Measurements from ENCODE around the gene RNF144A. TPM values are rescaled to one million over a fixed set of nuclear protein-coding genes. Genes with fewer than 3 reads are reported as not detected.

RNF144A gene
- total and polyA plus RNA-seq, 10 of the 15 experiments (the other 5 are each of a cell fraction or from before 2014, with no cell fraction given) = 0.02 to 12.1 (median 0.48) TPM; not detected in 1

DNA sequence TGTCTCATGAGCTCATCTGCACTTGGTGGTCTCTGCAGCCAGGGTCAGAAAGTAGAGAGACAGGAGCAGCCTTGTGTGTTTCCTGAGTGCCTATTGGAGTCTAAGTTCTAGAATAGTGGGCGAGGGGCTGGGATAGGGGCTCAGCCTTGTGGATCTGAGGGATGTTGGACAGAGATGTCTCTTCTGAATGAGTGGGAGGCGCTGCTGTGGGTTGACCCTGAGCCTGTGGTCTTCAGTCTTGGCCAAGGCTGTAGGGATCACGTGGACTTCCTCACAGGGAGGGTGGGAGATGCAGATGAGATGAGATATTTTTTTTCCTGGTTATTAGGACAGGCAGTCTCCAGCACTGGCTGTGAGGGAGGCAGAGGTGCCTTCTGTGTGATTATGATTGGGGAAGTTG, 61.8 kb downstream of the RNF144A start:
- no peak for FAIRE-seq
- RAD21 ChIA-PET (ENCODE audit: unreplicated experiment) = no interaction called here

More for the DNA sequence above, 61.8 kb downstream of the RNF144A start:
- Histone ChIP-seq H3K4me1 (ENCODE audit: control insufficient read depth, insufficient read depth, low read length) (no peaks in the 10 kb centered on the region), H4K20me1 (ENCODE audit: control insufficient read depth, insufficient read depth) (no peaks in the 10 kb centered on the region), H3K79me2 (ENCODE audit: control insufficient read depth, insufficient read depth, low read length) (no peaks in the 10 kb centered on the region), H3K4me2 (ENCODE audit: control insufficient read depth, insufficient read depth) (no peak overlapping the region), H2AFZ (ENCODE audit: control insufficient read depth, low read depth, low read length) (no peak overlapping the region), H3K9ac (ENCODE audit: control insufficient read depth, insufficient read depth, low read length) (no peak overlapping the region), H3K27me3 (replicated peaks in 1 of 2; ENCODE audit: control insufficient read depth in 2 of 2, insufficient read depth in 2 of 2, low read length in 1 of 2) (no peaks in the 10 kb centered on the region), H3K27ac (ENCODE audit: control insufficient read depth, insufficient read depth) (no peak overlapping the region), H3K36me3 (ENCODE audit: control insufficient read depth in 2 of 2, insufficient read depth in 2 of 2, low read length in 1 of 2) (no peaks in the 10 kb centered on the region), H3K4me3 (no peak overlapping the region), H3K9me3 (replicated peaks; ENCODE audit: control insufficient read depth, insufficient read depth, low read length) (peaks cover 3% of the 10 kb centered on the region; the same call in 1 of the 3 replicates)
- BruUV-seq (replicated peaks) = no TSS peak
- no peak for DNase-seq (ENCODE audit: low read depth, low spot score)
- intact Hi-C loops (cut with micrococcal nuclease; ENCODE audit: unreplicated experiment) = no loop called here
- ChIA-PET SMC1A (ENCODE audit: uncharacterized antibody, unreplicated experiment) (no interaction called here), POLR2A (interaction anchor here (0.7 kb wide), 1 partner anchor 10 kb away, joined by 4 read pairs; no protein-coding TSS in a partner anchor), CTCF (no interaction called here)
- in situ Hi-C loops (cut with MboI) = no loop called here
- ATAC-seq = no peak
- WGBS (ENCODE audit: insufficient coverage, insufficient replicate concordance, low lambda C conversion rate, missing lambda C conversion rate) = 3% methylated on average over 3 of the region's 3 CpGs
- TF ChIP-seq ZBED1 (IDR thresholded peaks at IDR 0.05; ENCODE audit: borderline replicate concordance) (no peak), ESRRA (IDR thresholded peaks at IDR 0.05; ENCODE audit: low read length) (no peak), FOXK2 (IDR thresholded peaks at IDR 0.05) (no peak), BMI1 (IDR thresholded peaks at IDR 0.05; ENCODE audit: borderline replicate concordance) (no peak), PAX8 (IDR thresholded peaks at IDR 0.05) (no peak), NBN (IDR thresholded peaks at IDR 0.05) (no peak), ZNF24 (IDR thresholded peaks at IDR 0.05) (no peak), FOXM1 (IDR thresholded peaks at IDR 0.05; ENCODE audit: low read depth, low read length) (no peak), RB1 (IDR thresholded peaks at IDR 0.05; ENCODE audit: borderline replicate concordance) (no peak), MYC (IDR thresholded peaks at IDR 0.05; ENCODE audit: insufficient read depth, insufficient read length, insufficient replicate concordance, low read length, severe bottlenecking) (no peak), TARDBP (IDR thresholded peaks at IDR 0.05; ENCODE audit: borderline replicate concordance) (no peak), IRF4 (IDR thresholded peaks at IDR 0.05; ENCODE audit: low read depth, low read length) (no peak)
- TF ChIP-seq, protein P1, sequence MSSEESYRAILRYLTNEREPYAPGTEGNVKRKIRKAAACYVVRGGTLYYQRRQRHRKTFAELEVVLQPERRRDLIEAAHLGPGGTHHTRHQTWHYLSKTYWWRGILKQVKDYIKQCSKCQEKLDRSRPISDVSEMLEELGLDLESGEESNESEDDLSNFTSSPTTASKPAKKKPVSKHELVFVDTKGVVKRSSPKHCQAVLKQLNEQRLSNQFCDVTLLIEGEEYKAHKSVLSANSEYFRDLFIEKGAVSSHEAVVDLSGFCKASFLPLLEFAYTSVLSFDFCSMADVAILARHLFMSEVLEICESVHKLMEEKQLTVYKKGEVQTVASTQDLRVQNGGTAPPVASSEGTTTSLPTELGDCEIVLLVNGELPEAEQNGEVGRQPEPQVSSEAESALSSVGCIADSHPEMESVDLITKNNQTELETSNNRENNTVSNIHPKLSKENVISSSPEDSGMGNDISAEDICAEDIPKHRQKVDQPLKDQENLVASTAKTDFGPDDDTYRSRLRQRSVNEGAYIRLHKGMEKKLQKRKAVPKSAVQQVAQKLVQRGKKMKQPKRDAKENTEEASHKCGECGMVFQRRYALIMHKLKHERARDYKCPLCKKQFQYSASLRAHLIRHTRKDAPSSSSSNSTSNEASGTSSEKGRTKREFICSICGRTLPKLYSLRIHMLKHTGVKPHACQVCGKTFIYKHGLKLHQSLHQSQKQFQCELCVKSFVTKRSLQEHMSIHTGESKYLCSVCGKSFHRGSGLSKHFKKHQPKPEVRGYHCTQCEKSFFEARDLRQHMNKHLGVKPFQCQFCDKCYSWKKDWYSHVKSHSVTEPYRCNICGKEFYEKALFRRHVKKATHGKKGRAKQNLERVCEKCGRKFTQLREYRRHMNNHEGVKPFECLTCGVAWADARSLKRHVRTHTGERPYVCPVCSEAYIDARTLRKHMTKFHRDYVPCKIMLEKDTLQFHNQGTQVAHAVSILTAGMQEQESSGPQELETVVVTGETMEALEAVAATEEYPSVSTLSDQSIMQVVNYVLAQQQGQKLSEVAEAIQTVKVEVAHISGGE (CRISPR knock-in tag; IDR thresholded peaks at IDR 0.05) = no peak
- TF ChIP-seq, protein P2, sequence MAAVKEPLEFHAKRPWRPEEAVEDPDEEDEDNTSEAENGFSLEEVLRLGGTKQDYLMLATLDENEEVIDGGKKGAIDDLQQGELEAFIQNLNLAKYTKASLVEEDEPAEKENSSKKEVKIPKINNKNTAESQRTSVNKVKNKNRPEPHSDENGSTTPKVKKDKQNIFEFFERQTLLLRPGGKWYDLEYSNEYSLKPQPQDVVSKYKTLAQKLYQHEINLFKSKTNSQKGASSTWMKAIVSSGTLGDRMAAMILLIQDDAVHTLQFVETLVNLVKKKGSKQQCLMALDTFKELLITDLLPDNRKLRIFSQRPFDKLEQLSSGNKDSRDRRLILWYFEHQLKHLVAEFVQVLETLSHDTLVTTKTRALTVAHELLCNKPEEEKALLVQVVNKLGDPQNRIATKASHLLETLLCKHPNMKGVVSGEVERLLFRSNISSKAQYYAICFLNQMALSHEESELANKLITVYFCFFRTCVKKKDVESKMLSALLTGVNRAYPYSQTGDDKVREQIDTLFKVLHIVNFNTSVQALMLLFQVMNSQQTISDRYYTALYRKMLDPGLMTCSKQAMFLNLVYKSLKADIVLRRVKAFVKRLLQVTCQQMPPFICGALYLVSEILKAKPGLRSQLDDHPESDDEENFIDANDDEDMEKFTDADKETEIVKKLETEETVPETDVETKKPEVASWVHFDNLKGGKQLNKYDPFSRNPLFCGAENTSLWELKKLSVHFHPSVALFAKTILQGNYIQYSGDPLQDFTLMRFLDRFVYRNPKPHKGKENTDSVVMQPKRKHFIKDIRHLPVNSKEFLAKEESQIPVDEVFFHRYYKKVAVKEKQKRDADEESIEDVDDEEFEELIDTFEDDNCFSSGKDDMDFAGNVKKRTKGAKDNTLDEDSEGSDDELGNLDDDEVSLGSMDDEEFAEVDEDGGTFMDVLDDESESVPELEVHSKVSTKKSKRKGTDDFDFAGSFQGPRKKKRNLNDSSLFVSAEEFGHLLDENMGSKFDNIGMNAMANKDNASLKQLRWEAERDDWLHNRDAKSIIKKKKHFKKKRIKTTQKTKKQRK (IDR thresholded peaks at IDR 0.05; ENCODE audit: low read depth, low read length) = no peak
- TF ChIP-seq, protein P3, sequence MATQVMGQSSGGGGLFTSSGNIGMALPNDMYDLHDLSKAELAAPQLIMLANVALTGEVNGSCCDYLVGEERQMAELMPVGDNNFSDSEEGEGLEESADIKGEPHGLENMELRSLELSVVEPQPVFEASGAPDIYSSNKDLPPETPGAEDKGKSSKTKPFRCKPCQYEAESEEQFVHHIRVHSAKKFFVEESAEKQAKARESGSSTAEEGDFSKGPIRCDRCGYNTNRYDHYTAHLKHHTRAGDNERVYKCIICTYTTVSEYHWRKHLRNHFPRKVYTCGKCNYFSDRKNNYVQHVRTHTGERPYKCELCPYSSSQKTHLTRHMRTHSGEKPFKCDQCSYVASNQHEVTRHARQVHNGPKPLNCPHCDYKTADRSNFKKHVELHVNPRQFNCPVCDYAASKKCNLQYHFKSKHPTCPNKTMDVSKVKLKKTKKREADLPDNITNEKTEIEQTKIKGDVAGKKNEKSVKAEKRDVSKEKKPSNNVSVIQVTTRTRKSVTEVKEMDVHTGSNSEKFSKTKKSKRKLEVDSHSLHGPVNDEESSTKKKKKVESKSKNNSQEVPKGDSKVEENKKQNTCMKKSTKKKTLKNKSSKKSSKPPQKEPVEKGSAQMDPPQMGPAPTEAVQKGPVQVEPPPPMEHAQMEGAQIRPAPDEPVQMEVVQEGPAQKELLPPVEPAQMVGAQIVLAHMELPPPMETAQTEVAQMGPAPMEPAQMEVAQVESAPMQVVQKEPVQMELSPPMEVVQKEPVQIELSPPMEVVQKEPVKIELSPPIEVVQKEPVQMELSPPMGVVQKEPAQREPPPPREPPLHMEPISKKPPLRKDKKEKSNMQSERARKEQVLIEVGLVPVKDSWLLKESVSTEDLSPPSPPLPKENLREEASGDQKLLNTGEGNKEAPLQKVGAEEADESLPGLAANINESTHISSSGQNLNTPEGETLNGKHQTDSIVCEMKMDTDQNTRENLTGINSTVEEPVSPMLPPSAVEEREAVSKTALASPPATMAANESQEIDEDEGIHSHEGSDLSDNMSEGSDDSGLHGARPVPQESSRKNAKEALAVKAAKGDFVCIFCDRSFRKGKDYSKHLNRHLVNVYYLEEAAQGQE (IDR thresholded peaks at IDR 0.05; ENCODE audit: low read depth, low read length) = no peak
